HepG2 (cell line): ENCODE data around the gene JMJD8. TPM values are rescaled to one million over a fixed set of nuclear protein-coding genes. Genes with fewer than 3 reads are reported as not detected.
A peak's percentile ranks its signal among the peaks of the same experiment; 100 is the strongest.

ENCODE experiments used
- ASH2L ChIP-seq: fragments of 300-600, 200-600 bp; sonication (generic); IDR thresholded peaks from 2 replicates; pipeline ENCODE4 v1.7.0; 2017; ENCODE audit warnings: low read depth, mild to moderate bottlenecking, moderate library complexity, mixed read lengths, low read length; ENCODE audit not compliant: insufficient read length
- EEA1 ChIP-seq: sonication (generic); formaldehyde crosslinking; IDR thresholded peaks from 2 replicates; pipeline ENCODE4 v1.5.1; 2020; ENCODE audit warnings: mild to moderate bottlenecking, missing genetic modification reagents, borderline replicate concordance
- HOXA5 ChIP-seq: sonication (generic); formaldehyde crosslinking; IDR thresholded peaks from 2 replicates; pipeline ENCODE4 v1.4.0; 2020; ENCODE audit warnings: missing genetic modification reagents
- KMT2B ChIP-seq: IDR thresholded peaks from 2 replicates; pipeline ENCODE4 v1.6.1; 2016; ENCODE audit warnings: missing genetic modification reagents, missing compliant biosample characterization
- MIER3 ChIP-seq: IDR thresholded peaks from 2 replicates; pipeline ENCODE4 v1.6.1; 2016; ENCODE audit warnings: missing compliant biosample characterization, borderline replicate concordance
- MYC ChIP-seq: sonication (generic); formaldehyde crosslinking; IDR thresholded peaks from 2 replicates; pipeline ENCODE4 v1.9.0; 2021; ENCODE audit warnings: missing genetic modification reagents, borderline replicate concordance
- NCOR1 ChIP-seq: fragments of 200-600 bp; sonication (generic); IDR thresholded peaks from 2 replicates; pipeline ENCODE4 v1.7.0; 2017; ENCODE audit warnings: antibody characterized with exemption, low read length, borderline replicate concordance
- REXO4 ChIP-seq: sonication (generic); formaldehyde crosslinking; IDR thresholded peaks from 2 replicates; pipeline ENCODE4 v1.8.0; 2022; ENCODE audit warnings: missing genetic modification reagents, mild to moderate bottlenecking, borderline replicate concordance
- SIX1 ChIP-seq: sonication (generic); formaldehyde crosslinking; IDR thresholded peaks from 2 replicates; pipeline ENCODE4 v1.4.0; 2020; ENCODE audit warnings: missing genetic modification reagents, borderline replicate concordance
- SKI ChIP-seq: fragments of 450-650 bp; IDR thresholded peaks from one replicate; pipeline ENCODE4 v1.6.1; 2018; ENCODE audit warnings: mild to moderate bottlenecking; ENCODE audit not compliant: partially characterized antibody
- THAP11 ChIP-seq: IDR thresholded peaks from 2 replicates; pipeline ENCODE4 v1.6.1; 2016; ENCODE audit warnings: missing biosample characterization, missing genetic modification reagents
- ZNF12 ChIP-seq: sonication (generic); formaldehyde crosslinking; IDR thresholded peaks from 2 replicates; pipeline ENCODE4 v1.5.0; 2020; ENCODE audit warnings: missing genetic modification reagents
- ZNF367 ChIP-seq: sonication (generic); formaldehyde crosslinking; IDR thresholded peaks from 2 replicates; pipeline ENCODE4 v1.4.0; 2020; ENCODE audit warnings: missing genetic modification reagents, borderline replicate concordance
- ZNF772 ChIP-seq: sonication (generic); formaldehyde crosslinking; IDR thresholded peaks from 2 replicates; pipeline ENCODE4 v1.5.0; 2020; ENCODE audit warnings: mild to moderate bottlenecking, missing genetic modification reagents
- ZNF790 ChIP-seq: sonication (generic); formaldehyde crosslinking; IDR thresholded peaks from 2 replicates; pipeline ENCODE4 v1.8.0; 2022; ENCODE audit warnings: missing genetic modification reagents, mild to moderate bottlenecking, borderline replicate concordance
- ZNF792 ChIP-seq: IDR thresholded peaks from 2 replicates; pipeline ENCODE4 v1.6.1; 2016
- ZNF841 ChIP-seq: sonication (generic); formaldehyde crosslinking; IDR thresholded peaks from 2 replicates; pipeline ENCODE4 v1.8.1; 2023; ENCODE audit warnings: missing genetic modification reagents, borderline replicate concordance
- polyA plus RNA-seq, 8 experiments: library from polyadenylated mRNA; depleted of rRNA in 3 of 8; stranded (reverse) in 7 of 8; unstranded in 1 of 8; fragments of >200 nt; fragmentation: Illumina TruSeq in 4 of 8; extraction: Trizol in 4 of 8; gene quantifications; 2 replicates each; pipeline versions ENCODE4 v1.2.1 to v1.2.3, GENCODE V29; 2011 to 2016; ENCODE audit warnings: low read depth in 4 of 8, missing spikeins in 1 of 8, mixed read lengths in 1 of 8; ENCODE audit not compliant: insufficient read depth in 1 of 8
- total RNA-seq, 5 experiments: library from RNA; depleted of rRNA; stranded (reverse); fragments of >200 nt; fragmentation: Illumina TruSeq; extraction: Trizol; gene quantifications; 2 replicates each; pipeline ENCODE4 v1.2.3, GENCODE V29; 2016; ENCODE audit warnings: low read depth in 1 of 5
- TF ChIP-seq, protein P1 (sequence below): IDR thresholded peaks from 2 replicates; pipeline ENCODE4 v1.6.1; 2016; ENCODE audit warnings: missing genetic modification reagents, missing compliant biosample characterization
- TF ChIP-seq, protein P2 (sequence below): sonication (generic); formaldehyde crosslinking; IDR thresholded peaks from 2 replicates; pipeline ENCODE4 v1.8.1; 2023; ENCODE audit warnings: mild to moderate bottlenecking, missing genetic modification reagents
- TF ChIP-seq, protein P3 (sequence below): sonication (generic); formaldehyde crosslinking; IDR thresholded peaks from 2 replicates; pipeline ENCODE4 v1.4.0; 2020; ENCODE audit warnings: missing genetic modification reagents
- TF ChIP-seq, protein P4 (sequence below): sonication (generic); formaldehyde crosslinking; IDR thresholded peaks from 2 replicates; pipeline ENCODE4 v1.4.0; 2020; ENCODE audit warnings: missing genetic modification reagents
- TF ChIP-seq, protein P5 (sequence below): sonication (generic); formaldehyde crosslinking; IDR thresholded peaks from 2 replicates; pipeline ENCODE4 v1.8.0; 2022; ENCODE audit warnings: mild to moderate bottlenecking, missing genetic modification reagents, borderline replicate concordance

The JMJD8 gene
- total and polyA plus RNA-seq, 2 of the 13 experiments (the other 11 are each of a cell fraction or from before 2014, with no cell fraction given) = 2.6 to 11.8 TPM

DNA sequence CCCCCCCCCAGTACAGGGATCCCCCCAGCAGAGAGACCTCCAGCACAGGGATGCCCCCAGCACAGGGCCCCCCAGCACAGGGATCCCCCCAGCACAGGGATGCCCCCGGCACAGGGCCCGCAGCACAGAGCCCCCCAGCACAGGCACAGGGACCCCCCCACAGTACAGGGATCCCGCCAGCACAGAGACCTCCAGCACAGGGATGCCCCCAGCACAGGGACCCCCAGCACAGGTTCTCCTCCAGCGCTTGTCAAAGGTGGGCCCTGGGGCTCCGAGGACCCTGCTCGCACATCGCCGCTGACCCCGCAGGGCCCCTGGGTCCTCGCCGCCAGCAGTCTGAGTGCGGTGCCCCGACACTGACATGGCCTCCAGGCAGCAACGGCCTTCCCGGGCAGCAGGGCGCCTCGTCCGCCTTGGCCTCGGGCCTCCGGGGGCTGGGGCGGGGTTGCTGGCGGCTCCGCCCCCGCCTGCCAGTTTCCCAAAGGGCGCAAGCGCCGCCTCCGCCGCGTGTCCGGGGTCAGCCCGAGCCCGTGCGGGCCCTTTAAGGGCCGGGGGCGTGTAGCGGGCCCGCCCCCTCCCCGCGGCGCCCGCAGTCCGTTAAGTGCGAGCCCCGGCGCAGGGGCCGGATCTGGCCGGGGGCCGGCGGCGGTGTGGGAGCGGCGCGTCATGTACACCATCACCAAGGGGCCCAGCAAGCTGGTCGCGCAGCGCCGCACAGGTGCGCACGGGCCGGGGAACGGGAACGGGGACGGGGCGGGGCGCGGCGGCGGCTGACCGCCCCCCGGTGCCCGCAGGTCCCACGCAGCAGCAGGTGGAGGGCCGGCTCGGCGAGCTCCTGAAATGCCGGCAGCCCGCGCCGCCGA, 42.6 kb downstream of the JMJD8 start, which contains the start of gene MCRIP2 (continued):
- TF ChIP-seq ZNF841 (CRISPR knock-in tag) (no peak), HOXA5 (CRISPR knock-in tag) (no peak), ZNF772 (CRISPR knock-in tag) (peak; percentile 83; the same call in 1 of the 2 replicates), SIX1 (CRISPR knock-in tag) (no peak), ASH2L (peak; percentile 59), ZNF790 (CRISPR knock-in tag) (peak; percentile 72; the same call in 1 of the 2 replicates), ZNF792 (CRISPR knock-in tag) (peak; percentile 46; the same call in 1 of the 2 replicates), NCOR1 (no peak; the same call in 1 of the 2 replicates), ZNF12 (CRISPR knock-in tag) (no peak), ZNF367 (no peak), EEA1 (peak; percentile 84; the same call in 1 of the 2 replicates), MIER3 (CRISPR knock-in tag) (0 out of 2 replicates have a peak, but pooled peaks have one; percentile 47), KMT2B (CRISPR knock-in tag) (no peak), MYC (CRISPR knock-in tag) (no peak), REXO4 (CRISPR knock-in tag) (no peak), SKI (peak; percentile 8), THAP11 (CRISPR knock-in tag) (0 out of 2 replicates have a peak, but pooled peaks have one; percentile 41)
- TF ChIP-seq, protein P1, sequence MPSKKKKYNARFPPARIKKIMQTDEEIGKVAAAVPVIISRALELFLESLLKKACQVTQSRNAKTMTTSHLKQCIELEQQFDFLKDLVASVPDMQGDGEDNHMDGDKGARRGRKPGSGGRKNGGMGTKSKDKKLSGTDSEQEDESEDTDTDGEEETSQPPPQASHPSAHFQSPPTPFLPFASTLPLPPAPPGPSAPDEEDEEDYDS (CRISPR knock-in tag) = peak; percentile 81
- TF ChIP-seq, protein P2, sequence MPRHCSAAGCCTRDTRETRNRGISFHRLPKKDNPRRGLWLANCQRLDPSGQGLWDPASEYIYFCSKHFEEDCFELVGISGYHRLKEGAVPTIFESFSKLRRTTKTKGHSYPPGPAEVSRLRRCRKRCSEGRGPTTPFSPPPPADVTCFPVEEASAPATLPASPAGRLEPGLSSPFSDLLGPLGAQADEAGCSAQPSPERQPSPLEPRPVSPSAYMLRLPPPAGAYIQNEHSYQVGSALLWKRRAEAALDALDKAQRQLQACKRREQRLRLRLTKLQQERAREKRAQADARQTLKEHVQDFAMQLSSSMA (CRISPR knock-in tag) = peak; percentile 5; the same call in 1 of the 2 replicates
- TF ChIP-seq, protein P3, sequence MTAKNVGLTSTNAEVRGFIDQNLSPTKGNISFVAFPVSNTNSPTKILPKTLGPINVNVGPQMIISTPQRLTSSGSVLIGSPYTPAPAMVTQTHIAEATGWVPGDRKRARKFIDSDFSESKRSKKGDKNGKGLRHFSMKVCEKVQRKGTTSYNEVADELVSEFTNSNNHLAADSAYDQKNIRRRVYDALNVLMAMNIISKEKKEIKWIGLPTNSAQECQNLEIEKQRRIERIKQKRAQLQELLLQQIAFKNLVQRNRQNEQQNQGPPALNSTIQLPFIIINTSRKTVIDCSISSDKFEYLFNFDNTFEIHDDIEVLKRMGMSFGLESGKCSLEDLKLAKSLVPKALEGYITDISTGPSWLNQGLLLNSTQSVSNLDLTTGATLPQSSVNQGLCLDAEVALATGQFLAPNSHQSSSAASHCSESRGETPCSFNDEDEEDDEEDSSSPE = peak; percentile 64
- TF ChIP-seq, protein P4, sequence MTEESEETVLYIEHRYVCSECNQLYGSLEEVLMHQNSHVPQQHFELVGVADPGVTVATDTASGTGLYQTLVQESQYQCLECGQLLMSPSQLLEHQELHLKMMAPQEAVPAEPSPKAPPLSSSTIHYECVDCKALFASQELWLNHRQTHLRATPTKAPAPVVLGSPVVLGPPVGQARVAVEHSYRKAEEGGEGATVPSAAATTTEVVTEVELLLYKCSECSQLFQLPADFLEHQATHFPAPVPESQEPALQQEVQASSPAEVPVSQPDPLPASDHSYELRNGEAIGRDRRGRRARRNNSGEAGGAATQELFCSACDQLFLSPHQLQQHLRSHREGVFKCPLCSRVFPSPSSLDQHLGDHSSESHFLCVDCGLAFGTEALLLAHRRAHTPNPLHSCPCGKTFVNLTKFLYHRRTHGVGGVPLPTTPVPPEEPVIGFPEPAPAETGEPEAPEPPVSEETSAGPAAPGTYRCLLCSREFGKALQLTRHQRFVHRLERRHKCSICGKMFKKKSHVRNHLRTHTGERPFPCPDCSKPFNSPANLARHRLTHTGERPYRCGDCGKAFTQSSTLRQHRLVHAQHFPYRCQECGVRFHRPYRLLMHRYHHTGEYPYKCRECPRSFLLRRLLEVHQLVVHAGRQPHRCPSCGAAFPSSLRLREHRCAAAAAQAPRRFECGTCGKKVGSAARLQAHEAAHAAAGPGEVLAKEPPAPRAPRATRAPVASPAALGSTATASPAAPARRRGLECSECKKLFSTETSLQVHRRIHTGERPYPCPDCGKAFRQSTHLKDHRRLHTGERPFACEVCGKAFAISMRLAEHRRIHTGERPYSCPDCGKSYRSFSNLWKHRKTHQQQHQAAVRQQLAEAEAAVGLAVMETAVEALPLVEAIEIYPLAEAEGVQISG = peak; percentile 42
- TF ChIP-seq, protein P5, sequence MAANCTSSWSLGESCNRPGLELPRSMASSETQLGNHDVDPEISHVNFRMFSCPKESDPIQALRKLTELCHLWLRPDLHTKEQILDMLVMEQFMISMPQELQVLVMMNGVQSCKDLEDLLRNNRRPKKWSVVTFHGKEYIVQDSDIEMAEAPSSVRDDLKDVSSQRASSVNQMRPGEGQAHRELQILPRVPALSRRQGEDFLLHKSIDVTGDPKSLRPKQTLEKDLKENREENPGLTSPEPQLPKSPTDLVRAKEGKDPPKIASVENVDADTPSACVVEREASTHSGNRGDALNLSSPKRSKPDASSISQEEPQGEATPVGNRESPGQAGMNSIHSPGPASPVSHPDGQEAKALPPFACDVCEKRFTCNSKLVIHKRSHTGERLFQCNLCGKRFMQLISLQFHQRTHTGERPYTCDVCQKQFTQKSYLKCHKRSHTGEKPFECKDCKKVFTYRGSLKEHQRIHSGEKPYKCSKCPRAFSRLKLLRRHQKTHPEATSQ (CRISPR knock-in tag) = 0 out of 2 replicates have a peak, but pooled peaks have one; percentile 9
